H9 (cell line): ENCODE data around the gene SPHK2. TPM values are rescaled to one million over a fixed set of nuclear protein-coding genes. Genes with fewer than 3 reads are reported as not detected.

ENCODE experiments used
- DNase-seq: peaks from one replicate; pipeline ENCODE4 v3.0.0-alpha.2; 2017
- H2AFZ ChIP-seq: one replicate; pipeline ENCODE4 v1.6.1; 2013; ENCODE audit warnings: mild to moderate bottlenecking, low read length, control low read depth, moderate library complexity
- H2AK5ac ChIP-seq: 2 replicates; pipeline ENCODE4 v1.6.1; 2013; ENCODE audit warnings: low read length, control low read depth, mixed read lengths; ENCODE audit not compliant: insufficient read length
- H2BK120ac ChIP-seq: one replicate; pipeline ENCODE4 v1.6.1; 2013; ENCODE audit warnings: low read depth, mild to moderate bottlenecking, low read length, control low read depth, inconsistent platforms; ENCODE audit not compliant: poor library complexity, severe bottlenecking
- H2BK12ac ChIP-seq: 2 replicates; pipeline ENCODE4 v1.6.1; 2013; ENCODE audit warnings: low read length, control low read depth, mixed read lengths, low read depth; ENCODE audit not compliant: insufficient read length
- H2BK15ac ChIP-seq: 2 replicates; pipeline ENCODE4 v1.6.1; 2013; ENCODE audit warnings: low read depth, low read length, control low read depth
- H2BK20ac ChIP-seq: one replicate; pipeline ENCODE4 v1.6.1; 2013; ENCODE audit warnings: low read depth, mild to moderate bottlenecking, low read length, control low read depth, inconsistent platforms; ENCODE audit not compliant: poor library complexity, severe bottlenecking
- H2BK5ac ChIP-seq: 2 replicates; pipeline ENCODE4 v1.6.1; 2013; ENCODE audit warnings: low read length, control low read depth, mixed read lengths; ENCODE audit not compliant: insufficient read length
- H3K14ac ChIP-seq: 2 replicates; pipeline ENCODE4 v1.6.1; 2013; ENCODE audit warnings: low read length, control low read depth; ENCODE audit not compliant: insufficient read depth
- H3K18ac ChIP-seq: 2 replicates; pipeline ENCODE4 v1.6.1; 2013; ENCODE audit warnings: low read depth, mild to moderate bottlenecking, mixed read lengths, low read length, control low read depth; ENCODE audit not compliant: insufficient read length
- H3K23ac ChIP-seq: 2 replicates; pipeline ENCODE4 v1.6.1; 2013; ENCODE audit warnings: low read length, control low read depth, mixed read lengths, low read depth; ENCODE audit not compliant: insufficient read length
- H3K23me2 ChIP-seq: 2 replicates; pipeline ENCODE4 v1.6.1; 2013; ENCODE audit warnings: low read depth, mild to moderate bottlenecking, mixed read lengths, low read length, control low read depth; ENCODE audit not compliant: insufficient read length, poor library complexity, severe bottlenecking
- H3K27ac ChIP-seq: 2 replicates; pipeline ENCODE4 v1.5.1; 2013; ENCODE audit warnings: low read length, control low read depth, mixed read lengths, low read depth; ENCODE audit not compliant: insufficient read length
- H3K27me3 ChIP-seq: 2 replicates; pipeline ENCODE4 v1.6.1; 2013; ENCODE audit warnings: low read length, control low read depth, inconsistent platforms; ENCODE audit not compliant: insufficient read depth
- H3K4ac ChIP-seq: 2 replicates; pipeline ENCODE4 v1.6.1; 2013; ENCODE audit warnings: low read depth, mild to moderate bottlenecking, control low read depth, inconsistent platforms, low read length, moderate library complexity
- H3K4me1 ChIP-seq: 2 replicates; pipeline ENCODE4 v1.6.1; 2013; ENCODE audit warnings: low read length, control low read depth, inconsistent platforms; ENCODE audit not compliant: insufficient read depth
- H3K4me2 ChIP-seq: 2 replicates; pipeline ENCODE4 v1.6.1; 2013; ENCODE audit warnings: low read length, control low read depth, mixed read lengths; ENCODE audit not compliant: insufficient read length, insufficient read depth
- H3K56ac ChIP-seq: 2 replicates; pipeline ENCODE4 v1.6.1; 2013; ENCODE audit warnings: low read depth, mild to moderate bottlenecking, mixed read lengths, low read length, control low read depth; ENCODE audit not compliant: insufficient read length
- H3K79me1 ChIP-seq: 2 replicates; pipeline ENCODE4 v1.6.1; 2013; ENCODE audit warnings: low read depth, mild to moderate bottlenecking, moderate library complexity, low read length, control low read depth, inconsistent platforms; ENCODE audit not compliant: insufficient read depth, poor library complexity, severe bottlenecking
- H3K79me2 ChIP-seq: 2 replicates; pipeline ENCODE4 v1.6.1; 2013; ENCODE audit warnings: low read length, control low read depth, inconsistent platforms; ENCODE audit not compliant: insufficient read depth
- H3K9ac ChIP-seq: 2 replicates; pipeline ENCODE4 v1.6.1; 2013; ENCODE audit warnings: low read length, control low read depth, mixed read lengths; ENCODE audit not compliant: insufficient read length; ENCODE audit errors: extremely low read depth
- H3K9me3 ChIP-seq: one replicate; pipeline ENCODE4 v1.6.1; 2013; ENCODE audit warnings: low read depth, low read length, inconsistent platforms; ENCODE audit not compliant: control insufficient read depth
- H3T11ph ChIP-seq: one replicate; pipeline ENCODE4 v1.6.1; 2013; ENCODE audit warnings: mild to moderate bottlenecking, low read length, control low read depth, inconsistent platforms
- H4K20me1 ChIP-seq: one replicate; pipeline ENCODE4 v1.6.1; 2013; ENCODE audit not compliant: control insufficient read depth, insufficient read length, insufficient read depth
- H4K5ac ChIP-seq: 2 replicates; pipeline ENCODE4 v1.6.1; 2013; ENCODE audit warnings: low read depth, mild to moderate bottlenecking, mixed read lengths, low read length, control low read depth; ENCODE audit not compliant: insufficient read length
- H4K8ac ChIP-seq: replicated peaks from 2 replicates; pipeline ENCODE4 v1.6.1; 2013; ENCODE audit warnings: low read length, control low read depth, mixed read lengths, low read depth; ENCODE audit not compliant: insufficient read length
- H4K91ac ChIP-seq: 2 replicates; pipeline ENCODE4 v1.6.1; 2013; ENCODE audit warnings: low read depth, mild to moderate bottlenecking, moderate library complexity, mixed read lengths, low read length, control low read depth; ENCODE audit not compliant: insufficient read length
- H3K27ac Mint-ChIP-seq, 3 experiments: 2 replicates in 2 of 3; 3 replicates in 1 of 3; pipeline ENCODE4 v1.8.0; 2020 to 2021; ENCODE audit warnings: mixed read lengths in 3 of 3, mild to moderate bottlenecking in 1 of 3, moderate library complexity in 1 of 3
- H3K27me3 Mint-ChIP-seq: 2 replicates; pipeline ENCODE4 v1.8.0; 2021; ENCODE audit warnings: low read depth, mild to moderate bottlenecking, moderate library complexity, mixed read lengths
- H3K36me3 Mint-ChIP-seq, 3 experiments: 2 replicates in 2 of 3; 3 replicates in 1 of 3; pipeline ENCODE4 v1.8.0; 2020 to 2021; ENCODE audit warnings: low read depth in 3 of 3, mixed read lengths in 3 of 3; ENCODE audit not compliant: insufficient read depth in 1 of 3
- H3K4me1 Mint-ChIP-seq, 2 experiments: 2 replicates each; pipeline ENCODE4 v1.8.0; 2020; ENCODE audit warnings: mixed read lengths in 2 of 2
- H3K4me3 Mint-ChIP-seq, 2 experiments: 2 replicates in 1 of 2; 3 replicates in 1 of 2; pipeline ENCODE4 v1.8.0; 2020 to 2021; ENCODE audit warnings: mild to moderate bottlenecking in 2 of 2, mixed read lengths in 2 of 2, moderate library complexity in 1 of 2
- H3K9me3 Mint-ChIP-seq, 2 experiments: 2 replicates in 1 of 2; 3 replicates in 1 of 2; pipeline ENCODE4 v1.8.0; 2020; ENCODE audit warnings: mild to moderate bottlenecking in 2 of 2, mixed read lengths in 2 of 2, moderate library complexity in 1 of 2
- CTCF ChIP-seq: fragments of 200-600 bp; sonication (generic); conservative IDR thresholded peaks from 3 replicates; pipeline ENCODE4 v1.8.0; 2021; ENCODE audit warnings: antibody characterized with exemption, mild to moderate bottlenecking
- WGBS: extraction: QIAGEN DNeasy Blood & Tissue Kit; methylation state at CpG from one replicate; pipeline ENCODE4 v1.1.7; 2013; ENCODE audit warnings: missing lambda C conversion rate, low lambda C conversion rate, mixed read lengths; ENCODE audit not compliant: insufficient read length; ENCODE audit errors: extremely low coverage; 5-methylcytosine and 5-hydroxymethylcytosine counted together
- total RNA-seq: library from RNA; stranded (reverse); gene quantifications from 2 replicates; pipeline ENCODE4 v1.2.1, GENCODE V29; 2021

Gene SPHK2
- total RNA-seq, 1 experiment from 2014 or later = 57.2 TPM

- WGBS = no CpG with 5 or more reads among the region's 30 CpGs
- peak overlapping the region in 1 of 2 experiments; percentile 86; a peak in 1 of 5 replicates for H3K4me3 Mint-ChIP-seq
- H3K4me2 ChIP-seq = no peak overlapping the region
Observed at GRCh38 chr19:48625891-48626327, 6.6 kb downstream of the SPHK2 start.

More at GRCh38 chr19:48625891-48626327, 6.6 kb downstream of the SPHK2 start:
- no peak for TF ChIP-seq CTCF
- Histone ChIP-seq H3K9me3 (no peaks in the 10 kb centered on the region), H3K9ac (no peak overlapping the region), H3K23me2 (peaks cover 16% of the 10 kb centered on the region), H3K23ac (no peak overlapping the region), H2BK15ac (no peak overlapping the region), H3K79me2 (peaks cover 4% of the 10 kb centered on the region; the same call in 1 of the 2 replicates), H4K8ac (no peak overlapping the region), H4K5ac (no peak overlapping the region), H3K27ac (no peak overlapping the region), H3K4me1 (peaks cover 3% of the 10 kb centered on the region; the same call in 1 of the 2 replicates), H2BK5ac (no peak overlapping the region), H2AFZ (no peak overlapping the region), H4K20me1 (no peaks in the 10 kb centered on the region), H3T11ph (no peak overlapping the region), H2AK5ac (no peak overlapping the region), H3K27me3 (no peaks in the 10 kb centered on the region), H3K56ac (no peak overlapping the region), H2BK20ac (no peak overlapping the region), H2BK120ac (no peak overlapping the region), H2BK12ac (no peak overlapping the region), H4K91ac (no peak overlapping the region), H3K18ac (no peak overlapping the region), H3K4ac (no peak overlapping the region), H3K14ac (no peak overlapping the region), H3K79me1 (no peaks in the 10 kb centered on the region)
- H3K27ac Mint-ChIP-seq = no peak overlapping the region
- DNase-seq = no peak
- peaks cover 27 to 33% of the 10 kb centered on the region in 2 experiments for H3K4me1 Mint-ChIP-seq
- H3K27me3 Mint-ChIP-seq = no peaks in the 10 kb centered on the region
- peaks cover 6 to 24% (median 21%) of the 10 kb centered on the region in 3 experiments; a peak in 6 of 7 replicates for H3K36me3 Mint-ChIP-seq
- no peaks in the 10 kb centered on the region; a peak in 1 of 5 replicates for H3K9me3 Mint-ChIP-seq
